ENCODE data around the gene SPTAN1.
"Not testable (repeated sequence)": the region's sequence is repeated elsewhere in the genome, so short reads cannot be mapped to it uniquely, and the experiment has no call there.

DNA sequence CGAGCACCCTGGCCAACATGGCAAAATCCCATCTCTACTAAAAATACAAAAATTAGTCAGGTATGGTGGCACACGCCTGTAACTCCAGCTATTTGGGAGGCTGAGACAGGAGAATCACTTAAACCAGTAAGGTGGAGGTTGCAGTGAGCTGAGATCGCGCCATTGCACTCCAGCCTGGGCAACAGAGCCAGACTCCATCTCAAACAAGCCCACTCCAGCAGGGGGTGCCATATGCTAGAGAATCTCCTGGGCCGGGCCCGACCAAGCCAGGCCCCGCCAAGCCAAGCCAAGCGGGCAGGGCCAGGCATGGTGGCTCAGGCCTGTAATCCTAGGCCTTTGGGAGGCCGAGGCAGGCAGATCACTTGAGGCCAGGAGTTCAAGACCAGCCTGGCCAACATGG is 95.8 kb downstream of the SPTAN1 start:
- TF ChIP-seq ARNTL (CRISPR knock-in tag; IDR thresholded peaks at IDR 0.05; ENCODE audit: borderline replicate concordance, low read depth); BACH2 (CRISPR knock-in tag; IDR thresholded peaks at IDR 0.05; ENCODE audit: borderline replicate concordance); ZFP3 (CRISPR knock-in tag; IDR thresholded peaks at IDR 0.05): not testable (repeated sequence)
- TF ChIP-seq, protein P1, sequence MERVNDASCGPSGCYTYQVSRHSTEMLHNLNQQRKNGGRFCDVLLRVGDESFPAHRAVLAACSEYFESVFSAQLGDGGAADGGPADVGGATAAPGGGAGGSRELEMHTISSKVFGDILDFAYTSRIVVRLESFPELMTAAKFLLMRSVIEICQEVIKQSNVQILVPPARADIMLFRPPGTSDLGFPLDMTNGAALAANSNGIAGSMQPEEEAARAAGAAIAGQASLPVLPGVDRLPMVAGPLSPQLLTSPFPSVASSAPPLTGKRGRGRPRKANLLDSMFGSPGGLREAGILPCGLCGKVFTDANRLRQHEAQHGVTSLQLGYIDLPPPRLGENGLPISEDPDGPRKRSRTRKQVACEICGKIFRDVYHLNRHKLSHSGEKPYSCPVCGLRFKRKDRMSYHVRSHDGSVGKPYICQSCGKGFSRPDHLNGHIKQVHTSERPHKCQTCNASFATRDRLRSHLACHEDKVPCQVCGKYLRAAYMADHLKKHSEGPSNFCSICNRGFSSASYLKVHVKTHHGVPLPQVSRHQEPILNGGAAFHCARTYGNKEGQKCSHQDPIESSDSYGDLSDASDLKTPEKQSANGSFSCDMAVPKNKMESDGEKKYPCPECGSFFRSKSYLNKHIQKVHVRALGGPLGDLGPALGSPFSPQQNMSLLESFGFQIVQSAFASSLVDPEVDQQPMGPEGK (CRISPR knock-in tag; IDR thresholded peaks at IDR 0.05; ENCODE audit: borderline replicate concordance): not testable (repeated sequence)
- TF ChIP-seq, protein P2, sequence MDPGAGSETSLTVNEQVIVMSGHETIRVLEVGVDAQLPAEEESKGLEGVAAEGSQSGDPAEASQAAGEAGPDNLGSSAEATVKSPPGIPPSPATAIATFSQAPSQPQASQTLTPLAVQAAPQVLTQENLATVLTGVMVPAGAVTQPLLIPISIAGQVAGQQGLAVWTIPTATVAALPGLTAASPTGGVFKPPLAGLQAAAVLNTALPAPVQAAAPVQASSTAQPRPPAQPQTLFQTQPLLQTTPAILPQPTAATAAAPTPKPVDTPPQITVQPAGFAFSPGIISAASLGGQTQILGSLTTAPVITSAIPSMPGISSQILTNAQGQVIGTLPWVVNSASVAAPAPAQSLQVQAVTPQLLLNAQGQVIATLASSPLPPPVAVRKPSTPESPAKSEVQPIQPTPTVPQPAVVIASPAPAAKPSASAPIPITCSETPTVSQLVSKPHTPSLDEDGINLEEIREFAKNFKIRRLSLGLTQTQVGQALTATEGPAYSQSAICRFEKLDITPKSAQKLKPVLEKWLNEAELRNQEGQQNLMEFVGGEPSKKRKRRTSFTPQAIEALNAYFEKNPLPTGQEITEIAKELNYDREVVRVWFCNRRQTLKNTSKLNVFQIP (CRISPR knock-in tag; IDR thresholded peaks at IDR 0.05; ENCODE audit: borderline replicate concordance, low read depth): not testable (repeated sequence)

All from SK-N-SH treated with all-trans-retinoic acid at 6 μM for 48 hours (cell line).